Neutrophil (primary cell): ENCODE measurements around the gene ZAR1.

Experiments
- H3K27ac ChIP-seq: fragments of 200-600 bp; sonication (generic); 2 replicates; pipeline ENCODE4 v1.5.1; 2016; ENCODE audit warnings: mild to moderate bottlenecking, moderate library complexity
- H3K27me3 ChIP-seq: fragments of 200-600 bp; sonication (generic); 2 replicates; pipeline ENCODE4 v1.6.0; 2016; ENCODE audit warnings: mild to moderate bottlenecking
- H3K36me3 ChIP-seq: fragments of 200-600 bp; sonication (generic); 2 replicates; pipeline ENCODE4 v1.5.1; 2017
- H3K4me1 ChIP-seq, 2 experiments: fragments of 200-600 bp in 1 of 2; sonication (generic) in 1 of 2; 1 replicate in 1 of 2; 2 replicates in 1 of 2; pipeline versions ENCODE4 v1.5.1 to v1.6.1; 2013 to 2016; ENCODE audit warnings: low read depth in 1 of 2, low read length in 1 of 2, mild to moderate bottlenecking in 1 of 2, moderate library complexity in 1 of 2; ENCODE audit not compliant: control insufficient read depth in 1 of 2, insufficient read depth in 1 of 2
- H3K4me3 ChIP-seq, 2 experiments: fragments of 200-600 bp in 1 of 2; sonication (generic) in 1 of 2; 1 replicate in 1 of 2; 2 replicates in 1 of 2; pipeline ENCODE4 v1.5.1; 2013 to 2016; ENCODE audit warnings: low read depth in 1 of 2, low read length in 1 of 2, mild to moderate bottlenecking in 1 of 2, moderate library complexity in 1 of 2
- H3K9me3 ChIP-seq: fragments of 200-600 bp; sonication (generic); 2 replicates; pipeline ENCODE4 v1.5.1; 2016
- TF ChIP-seq, protein P1 (sequence below): fragments of 200-600 bp; sonication (generic); IDR thresholded peaks from 2 replicates; pipeline ENCODE4 v1.5.1; 2016; ENCODE audit warnings: antibody characterized with exemption

Gene ZAR1

GRCh38 chr4:48503233-48504025 is 13.4 kb downstream of the ZAR1 start:
- Histone ChIP-seq H3K4me1 (no peaks in the 10 kb centered on the region), H3K4me3 (no peak overlapping the region), H3K27ac (no peak overlapping the region), H3K36me3 (peaks cover 93% of the 10 kb centered on the region), H3K27me3 (no peaks in the 10 kb centered on the region), H3K9me3 (no peaks in the 10 kb centered on the region)
- TF ChIP-seq, protein P1, sequence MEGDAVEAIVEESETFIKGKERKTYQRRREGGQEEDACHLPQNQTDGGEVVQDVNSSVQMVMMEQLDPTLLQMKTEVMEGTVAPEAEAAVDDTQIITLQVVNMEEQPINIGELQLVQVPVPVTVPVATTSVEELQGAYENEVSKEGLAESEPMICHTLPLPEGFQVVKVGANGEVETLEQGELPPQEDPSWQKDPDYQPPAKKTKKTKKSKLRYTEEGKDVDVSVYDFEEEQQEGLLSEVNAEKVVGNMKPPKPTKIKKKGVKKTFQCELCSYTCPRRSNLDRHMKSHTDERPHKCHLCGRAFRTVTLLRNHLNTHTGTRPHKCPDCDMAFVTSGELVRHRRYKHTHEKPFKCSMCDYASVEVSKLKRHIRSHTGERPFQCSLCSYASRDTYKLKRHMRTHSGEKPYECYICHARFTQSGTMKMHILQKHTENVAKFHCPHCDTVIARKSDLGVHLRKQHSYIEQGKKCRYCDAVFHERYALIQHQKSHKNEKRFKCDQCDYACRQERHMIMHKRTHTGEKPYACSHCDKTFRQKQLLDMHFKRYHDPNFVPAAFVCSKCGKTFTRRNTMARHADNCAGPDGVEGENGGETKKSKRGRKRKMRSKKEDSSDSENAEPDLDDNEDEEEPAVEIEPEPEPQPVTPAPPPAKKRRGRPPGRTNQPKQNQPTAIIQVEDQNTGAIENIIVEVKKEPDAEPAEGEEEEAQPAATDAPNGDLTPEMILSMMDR: no peak

DNA sequence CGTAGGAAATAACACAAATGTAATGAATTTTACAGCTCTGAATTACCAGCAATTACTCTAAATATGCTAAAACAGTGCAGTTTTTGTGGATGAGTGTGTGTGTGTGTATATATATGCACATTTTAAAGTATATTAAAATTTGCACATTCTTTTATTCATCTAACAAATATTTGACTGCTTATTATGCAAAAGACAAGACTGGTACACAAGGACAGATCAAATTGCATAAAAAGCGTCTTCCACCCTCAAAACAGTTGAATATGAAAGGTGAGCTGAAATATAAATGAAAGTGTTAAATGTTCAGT is 13.9 kb downstream of the ZAR1 start:
- no peaks in the 10 kb centered on the region for H3K27me3 ChIP-seq
- H3K9me3 ChIP-seq: no peaks in the 10 kb centered on the region
- H3K4me1 ChIP-seq: no peaks in the 10 kb centered on the region
- no peak overlapping the region for H3K4me3 ChIP-seq
- H3K27ac ChIP-seq: no peak overlapping the region
- TF ChIP-seq, protein P1: no peak
- H3K36me3 ChIP-seq: peaks cover 93% of the 10 kb centered on the region

GRCh38 chr4:48504352-48504751 is 14.3 kb downstream of the ZAR1 start:
- Histone ChIP-seq H3K27ac (no peak overlapping the region), H3K36me3 (peaks cover 93% of the 10 kb centered on the region), H3K4me1 (no peaks in the 10 kb centered on the region), H3K4me3 (no peak overlapping the region), H3K9me3 (no peaks in the 10 kb centered on the region), H3K27me3 (no peaks in the 10 kb centered on the region)
- TF ChIP-seq, protein P1: no peak

- H3K27me3 ChIP-seq: no peaks in the 10 kb centered on the region
- H3K36me3 ChIP-seq: peaks cover 93% of the 10 kb centered on the region
- no peak overlapping the region for H3K27ac ChIP-seq
- H3K4me3 ChIP-seq: no peak overlapping the region
- TF ChIP-seq, protein P1: no peak
- no peaks in the 10 kb centered on the region for H3K4me1 ChIP-seq
- no peaks in the 10 kb centered on the region for H3K9me3 ChIP-seq
Measured at GRCh38 chr4:48506716-48507115, 16.7 kb downstream of the ZAR1 start.

GRCh38 chr4:48509543-48509942 is 19.5 kb downstream of the ZAR1 start:
- TF ChIP-seq, protein P1: no peak
- no peaks in the 10 kb centered on the region for H3K4me1 ChIP-seq
- no peaks in the 10 kb centered on the region for H3K9me3 ChIP-seq
- no peak overlapping the region for H3K27ac ChIP-seq
- H3K36me3 ChIP-seq: peaks cover 96% of the 10 kb centered on the region
- H3K27me3 ChIP-seq: no peaks in the 10 kb centered on the region
- H3K4me3 ChIP-seq: no peak overlapping the region
